Kidney epithelial cell (primary cell): ENCODE data around the gene LTV1. TPM values are rescaled to one million over a fixed set of nuclear protein-coding genes. Genes with fewer than 3 reads are reported as not detected.
A peak's percentile ranks its signal among the peaks of the same experiment; 100 is the strongest.

Experiments used
- DNase-seq: peaks from one replicate; pipeline ENCODE4 v3.0.0-alpha.2; 2010; ENCODE audit warnings: low read depth
- H3K27me3 ChIP-seq: 2 replicates; pipeline ENCODE4 v1.6.0; 2011; ENCODE audit warnings: low read length; ENCODE audit not compliant: control insufficient read depth, insufficient read depth
- H3K36me3 ChIP-seq: 2 replicates; pipeline ENCODE4 v1.5.1; 2011; ENCODE audit warnings: low read length; ENCODE audit not compliant: control insufficient read depth, insufficient read depth
- H3K4me3 ChIP-seq: 2 replicates; pipeline ENCODE4 v1.5.1; 2011; ENCODE audit warnings: low read depth, mild to moderate bottlenecking, control low read depth, low read length
- total RNA-seq: library from RNA; depleted of rRNA; stranded (reverse); fragments of >200 nt; gene quantifications from 2 replicates; pipeline ENCODE4 v1.2.3, GENCODE V29; 2015
- TF ChIP-seq, protein P1 (sequence below): IDR thresholded peaks from 2 replicates; pipeline ENCODE4 v1.5.1; 2011; ENCODE audit warnings: mild to moderate bottlenecking, moderate library complexity, low read length, control low read depth, inconsistent platforms; ENCODE audit not compliant: insufficient read depth, poor library complexity, severe bottlenecking

LTV1 gene
- total RNA-seq, 1 donor from 2014 or later, result 22.0 TPM

DNA sequence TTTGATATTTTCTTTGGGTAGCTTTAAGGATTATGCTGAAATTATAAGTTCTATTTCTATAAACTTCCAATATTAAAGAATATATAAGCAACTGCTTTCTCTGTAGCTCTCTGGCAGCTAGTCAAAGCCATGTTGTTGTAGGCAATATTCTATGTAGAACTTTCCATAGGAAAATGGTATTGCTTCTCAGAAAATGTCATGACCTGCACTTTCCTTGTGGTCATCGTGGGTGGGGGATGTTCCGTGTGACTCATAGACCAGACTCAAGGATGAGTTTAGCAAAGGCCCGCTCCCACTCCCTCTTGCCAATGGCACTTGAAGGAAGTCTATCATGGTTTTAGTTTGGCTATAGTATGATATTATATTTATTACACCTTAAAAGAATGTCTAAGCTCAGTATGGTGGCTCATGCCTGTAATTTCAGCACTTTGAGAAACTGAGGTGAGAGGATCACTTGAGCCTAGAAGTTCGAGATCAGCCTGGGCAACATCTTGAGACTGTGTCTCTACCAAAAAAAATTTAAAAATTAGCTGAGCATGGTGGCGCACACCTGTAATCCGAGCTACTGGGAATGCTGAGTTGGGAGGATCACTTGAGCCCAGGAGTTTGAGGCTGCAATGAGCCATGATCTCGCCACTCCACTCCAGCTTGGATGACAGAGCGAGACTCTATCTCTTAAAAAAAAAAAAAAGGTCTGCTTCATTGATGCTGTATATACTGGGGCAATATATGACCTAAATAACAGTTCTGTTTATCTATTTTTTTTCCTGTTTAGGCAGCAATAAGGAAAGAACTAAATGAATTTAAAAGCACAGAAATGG lies 36.6 kb upstream of the LTV1 start:
- Histone ChIP-seq H3K36me3 (no peaks in the 10 kb centered on the region), H3K27me3 (no peaks in the 10 kb centered on the region), H3K4me3 (no peak overlapping the region)
- peak; percentile 29 for DNase-seq
- TF ChIP-seq, protein P1, sequence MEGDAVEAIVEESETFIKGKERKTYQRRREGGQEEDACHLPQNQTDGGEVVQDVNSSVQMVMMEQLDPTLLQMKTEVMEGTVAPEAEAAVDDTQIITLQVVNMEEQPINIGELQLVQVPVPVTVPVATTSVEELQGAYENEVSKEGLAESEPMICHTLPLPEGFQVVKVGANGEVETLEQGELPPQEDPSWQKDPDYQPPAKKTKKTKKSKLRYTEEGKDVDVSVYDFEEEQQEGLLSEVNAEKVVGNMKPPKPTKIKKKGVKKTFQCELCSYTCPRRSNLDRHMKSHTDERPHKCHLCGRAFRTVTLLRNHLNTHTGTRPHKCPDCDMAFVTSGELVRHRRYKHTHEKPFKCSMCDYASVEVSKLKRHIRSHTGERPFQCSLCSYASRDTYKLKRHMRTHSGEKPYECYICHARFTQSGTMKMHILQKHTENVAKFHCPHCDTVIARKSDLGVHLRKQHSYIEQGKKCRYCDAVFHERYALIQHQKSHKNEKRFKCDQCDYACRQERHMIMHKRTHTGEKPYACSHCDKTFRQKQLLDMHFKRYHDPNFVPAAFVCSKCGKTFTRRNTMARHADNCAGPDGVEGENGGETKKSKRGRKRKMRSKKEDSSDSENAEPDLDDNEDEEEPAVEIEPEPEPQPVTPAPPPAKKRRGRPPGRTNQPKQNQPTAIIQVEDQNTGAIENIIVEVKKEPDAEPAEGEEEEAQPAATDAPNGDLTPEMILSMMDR, result no peak

DNA sequence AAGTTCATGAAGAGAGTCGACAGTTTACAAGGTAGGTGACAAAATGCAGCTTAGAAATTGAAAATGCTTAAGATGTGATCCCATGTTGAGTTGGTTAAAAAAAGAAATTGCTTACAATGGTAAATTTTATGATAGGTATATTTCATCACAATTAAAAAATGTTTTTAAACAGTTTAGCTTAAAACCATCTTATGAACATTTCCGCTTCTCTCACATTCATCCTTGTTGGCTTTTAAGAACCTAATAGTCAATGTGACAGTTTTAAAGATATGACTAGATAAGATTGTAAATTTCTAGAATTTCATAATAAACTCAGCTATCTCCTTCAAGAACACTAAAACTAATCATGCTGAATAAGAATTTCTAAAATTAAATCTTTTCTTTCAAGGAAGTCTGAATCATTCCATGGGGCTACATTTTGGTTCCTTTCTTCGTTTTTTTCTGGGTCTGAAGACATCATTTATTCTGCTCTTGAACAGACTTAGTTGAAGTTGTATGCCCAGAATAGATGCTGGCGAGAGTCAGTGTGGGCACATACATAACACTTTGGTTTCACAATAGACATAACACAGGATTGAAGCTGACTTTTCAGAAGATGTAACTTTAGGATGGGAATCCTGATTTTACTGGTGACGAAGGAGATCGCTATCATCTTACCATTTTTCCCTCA lies 35.9 kb upstream of the LTV1 start:
- no peak for DNase-seq
- H3K27me3 ChIP-seq, result no peaks in the 10 kb centered on the region
- H3K36me3 ChIP-seq, result no peaks in the 10 kb centered on the region
- no peak overlapping the region for H3K4me3 ChIP-seq
- TF ChIP-seq, protein P1, result no peak

DNA sequence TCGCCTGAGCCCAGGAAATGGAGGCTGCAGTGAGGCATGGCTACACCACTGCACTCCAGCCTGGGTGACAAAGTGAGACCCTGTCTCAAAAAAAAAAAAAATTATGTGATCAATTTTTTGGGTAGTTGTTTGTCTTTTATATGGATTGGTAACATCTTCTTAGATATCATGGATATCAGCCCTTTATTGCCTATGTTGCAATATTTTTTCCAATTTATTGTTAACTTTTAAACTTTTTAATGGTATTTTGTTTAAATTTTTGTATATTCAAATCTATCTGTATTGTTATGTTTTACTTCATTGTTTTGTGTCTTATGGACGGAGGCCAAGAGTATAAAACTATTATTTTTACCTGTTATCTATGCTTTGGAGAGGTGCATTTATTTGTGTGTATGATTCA lies 32.4 kb upstream of the LTV1 start:
- no peak overlapping the region for H3K4me3 ChIP-seq
- H3K27me3 ChIP-seq, result no peaks in the 10 kb centered on the region
- TF ChIP-seq, protein P1, result no peak
- no peaks in the 10 kb centered on the region for H3K36me3 ChIP-seq
- DNase-seq, result no peak

DNA sequence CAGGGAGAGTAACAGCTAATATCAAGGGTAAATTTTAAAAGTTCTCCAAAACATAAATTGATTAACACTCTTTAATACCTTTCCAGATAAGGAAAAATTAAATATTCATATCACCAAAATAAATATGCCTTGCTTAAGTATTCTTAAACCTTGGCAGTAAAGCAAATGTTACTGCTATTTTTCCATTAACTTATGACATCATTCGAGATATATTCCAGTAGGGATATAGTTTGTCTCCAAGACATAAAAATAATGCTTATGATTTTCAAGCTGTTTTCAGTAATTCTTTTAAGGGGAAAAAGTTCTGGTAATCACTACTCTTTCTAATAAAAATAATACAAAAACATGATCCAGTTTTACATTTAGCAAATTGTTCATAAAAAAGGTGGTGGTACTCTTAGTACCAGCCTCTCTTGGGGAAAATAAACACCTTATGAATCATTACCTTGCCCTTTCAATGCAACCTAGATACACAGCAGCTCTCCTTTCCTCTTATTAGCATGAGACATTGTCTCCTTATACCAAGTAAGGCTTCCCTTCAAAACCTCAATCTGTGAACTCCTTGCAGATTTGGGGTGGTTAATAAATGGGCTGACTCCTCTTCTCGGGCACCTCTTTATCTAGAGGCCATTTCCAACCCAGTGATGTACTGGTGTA lies 31.5 kb upstream of the LTV1 start:
- Histone ChIP-seq H3K4me3 (no peak overlapping the region), H3K27me3 (no peaks in the 10 kb centered on the region), H3K36me3 (no peaks in the 10 kb centered on the region)
- no peak for DNase-seq
- TF ChIP-seq, protein P1, result no peak

DNA sequence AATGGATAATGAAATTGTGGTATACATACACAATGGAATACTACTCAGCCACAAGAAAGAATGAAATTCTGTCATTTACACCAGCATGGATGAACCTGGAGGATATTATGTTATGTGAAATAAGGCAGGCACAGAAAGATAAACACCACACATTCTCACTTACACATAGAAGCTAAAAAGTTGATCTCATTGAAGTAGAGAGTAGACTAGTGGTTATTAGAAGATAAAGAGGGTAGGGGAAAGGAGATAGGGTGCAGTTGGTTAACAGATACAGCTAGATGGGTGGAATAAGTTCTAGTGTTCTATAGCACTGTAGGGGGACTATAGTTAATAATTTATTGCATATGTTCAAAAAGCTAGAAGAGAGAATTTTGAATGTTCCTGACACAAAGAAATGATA lies 25.5 kb upstream of the LTV1 start:
- H3K36me3 ChIP-seq, result no peaks in the 10 kb centered on the region
- H3K27me3 ChIP-seq, result no peaks in the 10 kb centered on the region
- no peak overlapping the region for H3K4me3 ChIP-seq
- no peak for DNase-seq
- TF ChIP-seq, protein P1, result no peak
